Subcutaneous adipose tissue (tissue), 4 donors: ENCODE data around the gene PROKR2. TPM values are rescaled to one million over a fixed set of nuclear protein-coding genes. Genes with fewer than 3 reads are reported as not detected.

Source experiments
- total RNA-seq, 4 donors: library from RNA; depleted of rRNA; stranded (reverse); fragments of >200 nt; gene quantifications; one replicate each; pipeline ENCODE4 v1.1.0, GENCODE V29; 2016
- TF ChIP-seq, protein P1 (sequence below): fragments of 450-650 bp; IDR thresholded peaks from one replicate; pipeline ENCODE4 v1.5.1; 2016; ENCODE audit warnings: low read depth, mild to moderate bottlenecking, control low read depth, antibody characterized with exemption, moderate library complexity

Gene PROKR2
- total RNA-seq, 4 donors from 2014 or later: not detected

DNA sequence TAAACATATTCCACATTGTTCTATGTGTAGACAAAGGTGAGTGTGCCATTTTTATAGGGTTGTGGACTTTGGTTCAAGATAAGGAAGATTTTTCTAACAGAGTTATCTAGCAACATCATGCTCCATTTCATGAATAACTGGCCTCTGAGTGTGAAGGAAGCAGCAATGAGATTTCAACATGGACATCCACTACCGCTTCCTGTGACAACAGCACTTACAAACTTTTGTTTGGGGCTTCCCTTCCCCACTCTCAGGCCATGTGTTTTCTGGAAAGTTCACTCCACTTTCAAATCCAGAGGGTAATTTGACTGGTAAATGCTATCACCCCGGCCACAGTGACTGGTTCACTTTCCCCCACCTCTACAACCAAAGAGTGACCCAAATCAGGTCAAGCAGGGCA lies 38.1 kb upstream of the PROKR2 start:
- TF ChIP-seq, protein P1, sequence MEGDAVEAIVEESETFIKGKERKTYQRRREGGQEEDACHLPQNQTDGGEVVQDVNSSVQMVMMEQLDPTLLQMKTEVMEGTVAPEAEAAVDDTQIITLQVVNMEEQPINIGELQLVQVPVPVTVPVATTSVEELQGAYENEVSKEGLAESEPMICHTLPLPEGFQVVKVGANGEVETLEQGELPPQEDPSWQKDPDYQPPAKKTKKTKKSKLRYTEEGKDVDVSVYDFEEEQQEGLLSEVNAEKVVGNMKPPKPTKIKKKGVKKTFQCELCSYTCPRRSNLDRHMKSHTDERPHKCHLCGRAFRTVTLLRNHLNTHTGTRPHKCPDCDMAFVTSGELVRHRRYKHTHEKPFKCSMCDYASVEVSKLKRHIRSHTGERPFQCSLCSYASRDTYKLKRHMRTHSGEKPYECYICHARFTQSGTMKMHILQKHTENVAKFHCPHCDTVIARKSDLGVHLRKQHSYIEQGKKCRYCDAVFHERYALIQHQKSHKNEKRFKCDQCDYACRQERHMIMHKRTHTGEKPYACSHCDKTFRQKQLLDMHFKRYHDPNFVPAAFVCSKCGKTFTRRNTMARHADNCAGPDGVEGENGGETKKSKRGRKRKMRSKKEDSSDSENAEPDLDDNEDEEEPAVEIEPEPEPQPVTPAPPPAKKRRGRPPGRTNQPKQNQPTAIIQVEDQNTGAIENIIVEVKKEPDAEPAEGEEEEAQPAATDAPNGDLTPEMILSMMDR: no peak

DNA sequence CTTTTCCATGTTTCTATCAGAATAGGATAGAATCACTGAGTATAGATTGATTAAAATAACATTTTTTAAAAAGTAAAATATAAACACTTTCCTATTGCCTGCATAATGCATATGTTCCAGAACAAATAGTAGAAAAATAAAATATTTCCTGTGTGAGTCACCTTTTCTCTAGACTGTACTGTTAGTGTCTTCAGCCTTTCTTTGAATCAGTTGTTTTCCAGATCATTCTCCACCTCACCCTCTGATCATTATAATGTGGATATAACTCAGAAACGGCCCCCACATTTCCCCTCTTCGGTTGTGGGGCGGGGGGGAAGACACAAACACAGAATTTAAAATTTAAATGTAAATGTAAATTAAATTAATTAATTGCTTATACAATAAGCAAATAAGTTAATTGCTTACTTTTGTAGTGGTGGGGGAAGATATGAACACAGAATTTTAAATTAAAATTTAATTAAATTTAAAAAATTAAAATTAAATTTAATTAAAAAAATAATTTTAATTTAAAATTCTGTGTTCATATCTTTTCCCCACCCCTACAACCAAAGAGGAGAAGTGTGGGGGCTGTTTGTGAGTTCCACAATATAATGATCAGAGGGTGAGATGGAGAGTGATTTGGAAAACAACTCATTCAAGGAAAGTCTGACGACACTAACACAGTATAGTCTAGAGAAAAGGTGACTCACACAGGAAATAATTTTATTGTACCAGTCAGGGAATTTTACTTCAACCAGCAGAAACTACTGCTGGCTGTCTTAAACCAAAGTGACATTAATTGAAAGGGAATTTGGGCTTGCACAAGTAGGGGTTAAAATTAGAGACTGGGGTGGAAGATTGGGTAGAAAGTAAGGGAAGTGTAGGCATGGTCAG lies 37.1 kb upstream of the PROKR2 start:
- TF ChIP-seq, protein P1: no peak

DNA sequence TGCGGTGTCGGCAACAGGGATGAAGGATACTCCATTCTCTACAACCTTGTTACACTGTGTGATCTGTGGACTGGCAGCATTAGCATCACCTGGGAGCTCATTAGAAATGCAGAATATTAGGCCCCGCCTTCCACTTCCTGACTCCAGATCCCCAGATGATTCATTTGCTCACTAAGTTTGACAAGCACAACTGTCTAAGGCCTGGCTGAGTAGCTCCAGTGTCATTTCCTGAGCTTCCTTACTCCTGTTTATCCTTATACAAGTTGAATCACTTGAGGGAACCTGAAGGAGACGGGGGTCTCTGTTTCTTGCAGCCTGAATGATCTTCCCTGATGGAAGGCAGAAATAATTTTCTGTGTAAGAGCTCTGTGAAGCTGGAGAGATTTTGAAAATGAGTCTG lies 32.7 kb upstream of the PROKR2 start:
- TF ChIP-seq, protein P1: no peak

DNA sequence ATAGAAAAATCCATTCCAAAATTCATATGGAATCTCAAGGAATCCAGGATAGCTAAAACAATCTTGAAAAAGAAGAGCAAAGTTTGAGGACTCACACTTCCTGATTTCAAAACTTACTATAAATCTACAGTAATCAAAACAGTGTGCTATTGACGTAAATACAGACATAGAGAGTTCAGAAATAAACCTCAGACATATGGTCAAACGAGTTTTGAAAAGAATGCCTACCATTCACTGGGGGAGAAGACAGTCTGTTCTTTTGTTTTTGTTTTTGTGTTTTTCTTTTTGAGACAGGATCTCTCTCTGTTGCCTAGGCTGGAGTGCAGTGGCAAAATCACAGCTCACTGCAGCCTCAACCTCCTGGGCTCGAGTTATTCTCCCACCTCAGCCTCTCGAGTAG lies 25.3 kb upstream of the PROKR2 start:
- TF ChIP-seq, protein P1: no peak

DNA sequence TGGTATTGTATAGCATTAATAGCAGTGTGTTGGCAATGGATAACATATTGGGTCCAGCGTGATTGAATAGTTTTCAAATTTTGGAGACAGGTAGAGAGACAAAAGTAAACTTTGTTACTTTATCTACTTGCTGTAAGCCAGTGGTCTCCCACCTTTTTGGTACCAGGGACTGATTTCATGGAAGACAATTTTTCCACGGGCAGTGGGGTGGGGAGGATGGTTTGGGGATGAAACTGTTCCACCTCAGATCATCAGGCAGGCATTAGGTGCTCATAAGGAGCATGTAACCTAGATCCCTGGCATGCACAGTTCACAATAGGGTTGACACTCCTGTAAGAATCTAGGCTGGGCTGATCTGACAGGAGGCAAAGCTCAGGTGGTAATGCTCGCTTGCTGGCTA lies 14.6 kb upstream of the PROKR2 start:
- TF ChIP-seq, protein P1: no peak

DNA sequence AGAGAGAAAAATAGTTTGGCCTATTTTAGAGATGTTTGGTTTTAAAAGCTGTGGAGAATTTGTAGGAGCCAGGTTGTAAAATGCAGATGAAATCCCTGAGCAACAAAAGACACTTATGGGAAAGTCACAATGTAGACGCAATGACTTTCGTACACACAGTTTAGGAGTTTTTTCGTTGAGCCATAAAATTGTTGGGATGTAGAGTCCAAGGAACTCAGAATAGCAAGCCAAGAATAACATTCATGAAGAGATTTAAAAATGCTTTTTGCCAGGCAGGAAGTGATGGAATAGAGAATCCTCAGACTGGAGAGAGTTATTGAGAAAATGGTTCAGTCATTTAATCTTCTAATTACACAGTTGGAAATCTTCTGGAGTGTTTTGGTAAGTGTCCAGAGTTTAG lies 11.5 kb upstream of the PROKR2 start:
- TF ChIP-seq, protein P1: no peak

DNA sequence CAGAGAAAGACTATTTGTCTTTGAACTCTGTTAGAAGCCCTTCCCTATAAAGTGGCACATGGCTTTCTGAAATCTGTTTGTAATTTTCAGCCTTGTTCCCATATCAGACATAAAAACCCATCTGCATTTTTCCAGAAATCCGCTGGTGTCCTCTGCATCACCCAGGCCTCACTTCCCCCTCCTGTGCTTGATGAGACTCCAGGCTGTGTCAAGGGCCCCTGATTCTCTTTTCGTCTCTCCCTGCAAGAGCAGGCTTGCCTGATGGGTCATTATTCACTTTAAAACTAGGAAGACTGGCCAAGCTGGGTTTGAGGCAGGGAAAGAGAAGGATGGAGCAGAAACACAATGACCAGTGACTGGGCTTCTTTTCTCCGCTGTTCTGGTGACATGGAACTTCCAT lies 10.6 kb upstream of the PROKR2 start:
- TF ChIP-seq, protein P1: no peak
